ENCODE data around the gene AKR1C8. TPM values are rescaled to one million over a fixed set of nuclear protein-coding genes. Genes with fewer than 3 reads are reported as not detected.

The AKR1C8 gene
- polyA plus RNA-seq, 1 donor from 2014 or later = 0.54 TPM

- H3K27ac ChIP-seq (ENCODE audit: low read length) = no peak overlapping the region
- no peaks in the 10 kb centered on the region for H3K36me3 ChIP-seq (ENCODE audit: insufficient read depth, low read length)
- no peak overlapping the region for H2AFZ ChIP-seq (ENCODE audit: low read depth, low read length)
- no peaks in the 10 kb centered on the region for H3K79me2 ChIP-seq (replicated peaks; ENCODE audit: insufficient read depth, low read length)
- H3K9me2 ChIP-seq (ENCODE audit: insufficient read depth, low read length) = no peaks in the 10 kb centered on the region
- no peak overlapping the region for H3K4me2 ChIP-seq (ENCODE audit: low read length)
- H3F3A ChIP-seq (ENCODE audit: insufficient read depth, low read length, poor library complexity, severe bottlenecking) = no peaks in the 10 kb centered on the region
- TF ChIP-seq, protein P1, sequence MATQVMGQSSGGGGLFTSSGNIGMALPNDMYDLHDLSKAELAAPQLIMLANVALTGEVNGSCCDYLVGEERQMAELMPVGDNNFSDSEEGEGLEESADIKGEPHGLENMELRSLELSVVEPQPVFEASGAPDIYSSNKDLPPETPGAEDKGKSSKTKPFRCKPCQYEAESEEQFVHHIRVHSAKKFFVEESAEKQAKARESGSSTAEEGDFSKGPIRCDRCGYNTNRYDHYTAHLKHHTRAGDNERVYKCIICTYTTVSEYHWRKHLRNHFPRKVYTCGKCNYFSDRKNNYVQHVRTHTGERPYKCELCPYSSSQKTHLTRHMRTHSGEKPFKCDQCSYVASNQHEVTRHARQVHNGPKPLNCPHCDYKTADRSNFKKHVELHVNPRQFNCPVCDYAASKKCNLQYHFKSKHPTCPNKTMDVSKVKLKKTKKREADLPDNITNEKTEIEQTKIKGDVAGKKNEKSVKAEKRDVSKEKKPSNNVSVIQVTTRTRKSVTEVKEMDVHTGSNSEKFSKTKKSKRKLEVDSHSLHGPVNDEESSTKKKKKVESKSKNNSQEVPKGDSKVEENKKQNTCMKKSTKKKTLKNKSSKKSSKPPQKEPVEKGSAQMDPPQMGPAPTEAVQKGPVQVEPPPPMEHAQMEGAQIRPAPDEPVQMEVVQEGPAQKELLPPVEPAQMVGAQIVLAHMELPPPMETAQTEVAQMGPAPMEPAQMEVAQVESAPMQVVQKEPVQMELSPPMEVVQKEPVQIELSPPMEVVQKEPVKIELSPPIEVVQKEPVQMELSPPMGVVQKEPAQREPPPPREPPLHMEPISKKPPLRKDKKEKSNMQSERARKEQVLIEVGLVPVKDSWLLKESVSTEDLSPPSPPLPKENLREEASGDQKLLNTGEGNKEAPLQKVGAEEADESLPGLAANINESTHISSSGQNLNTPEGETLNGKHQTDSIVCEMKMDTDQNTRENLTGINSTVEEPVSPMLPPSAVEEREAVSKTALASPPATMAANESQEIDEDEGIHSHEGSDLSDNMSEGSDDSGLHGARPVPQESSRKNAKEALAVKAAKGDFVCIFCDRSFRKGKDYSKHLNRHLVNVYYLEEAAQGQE (IDR thresholded peaks at IDR 0.05; ENCODE audit: borderline replicate concordance) = no peak
- TF ChIP-seq SMC3 (conservative IDR thresholded peaks at IDR 0.05; ENCODE audit: poor library complexity) (no peak), RAD21 (conservative IDR thresholded peaks at IDR 0.05) (no peak), EZH2 (IDR thresholded peaks at IDR 0.05; ENCODE audit: borderline replicate concordance, insufficient read depth, low read length, poor library complexity, severe bottlenecking) (no peak), EP300 (conservative IDR thresholded peaks at IDR 0.05; ENCODE audit: poor library complexity, severe bottlenecking) (no peak), POLR2AphosphoS5 (IDR thresholded peaks at IDR 0.05) (no peak), TAF1 (IDR thresholded peaks at IDR 0.05; ENCODE audit: low read depth) (no peak), MXI1 (conservative IDR thresholded peaks at IDR 0.05; ENCODE audit: poor library complexity, severe bottlenecking) (no peak)
- TF ChIP-seq, protein P2, sequence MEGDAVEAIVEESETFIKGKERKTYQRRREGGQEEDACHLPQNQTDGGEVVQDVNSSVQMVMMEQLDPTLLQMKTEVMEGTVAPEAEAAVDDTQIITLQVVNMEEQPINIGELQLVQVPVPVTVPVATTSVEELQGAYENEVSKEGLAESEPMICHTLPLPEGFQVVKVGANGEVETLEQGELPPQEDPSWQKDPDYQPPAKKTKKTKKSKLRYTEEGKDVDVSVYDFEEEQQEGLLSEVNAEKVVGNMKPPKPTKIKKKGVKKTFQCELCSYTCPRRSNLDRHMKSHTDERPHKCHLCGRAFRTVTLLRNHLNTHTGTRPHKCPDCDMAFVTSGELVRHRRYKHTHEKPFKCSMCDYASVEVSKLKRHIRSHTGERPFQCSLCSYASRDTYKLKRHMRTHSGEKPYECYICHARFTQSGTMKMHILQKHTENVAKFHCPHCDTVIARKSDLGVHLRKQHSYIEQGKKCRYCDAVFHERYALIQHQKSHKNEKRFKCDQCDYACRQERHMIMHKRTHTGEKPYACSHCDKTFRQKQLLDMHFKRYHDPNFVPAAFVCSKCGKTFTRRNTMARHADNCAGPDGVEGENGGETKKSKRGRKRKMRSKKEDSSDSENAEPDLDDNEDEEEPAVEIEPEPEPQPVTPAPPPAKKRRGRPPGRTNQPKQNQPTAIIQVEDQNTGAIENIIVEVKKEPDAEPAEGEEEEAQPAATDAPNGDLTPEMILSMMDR (IDR thresholded peaks at IDR 0.05; ENCODE audit: poor library complexity, severe bottlenecking) = no peak
- H3K27me3 ChIP-seq (ENCODE audit: insufficient read depth, low read depth, low read length) = no peaks in the 10 kb centered on the region
- H3K4me3 ChIP-seq (ENCODE audit: low read length) = no peak overlapping the region
- peaks cover 8% of the 10 kb centered on the region for H3K9me3 ChIP-seq (ENCODE audit: low read length)
- no peaks in the 10 kb centered on the region for H4K20me1 ChIP-seq (ENCODE audit: insufficient read depth)
- H3K9ac ChIP-seq (ENCODE audit: low read length) = no peak overlapping the region
These were observed 13.4 kb upstream of the AKR1C8 start for GRCh38 chr10:5198386-5198785.

- Histone ChIP-seq H3K9ac (ENCODE audit: low read length) (no peak within 1 kb of the TSS), H3K9me3 (ENCODE audit: low read length) (peaks cover 5% of the 10 kb centered on the region), H3K27ac (ENCODE audit: low read length) (no peak within 1 kb of the TSS), H3K79me2 (replicated peaks; ENCODE audit: insufficient read depth, low read length) (no peaks in the 10 kb centered on the region), H3K4me3 (ENCODE audit: low read length) (no peak within 1 kb of the TSS), H4K20me1 (ENCODE audit: insufficient read depth) (no peaks in the 10 kb centered on the region), H3F3A (ENCODE audit: insufficient read depth, low read length, poor library complexity, severe bottlenecking) (no peaks in the 10 kb centered on the region), H3K27me3 (ENCODE audit: insufficient read depth, low read depth, low read length) (no peaks in the 10 kb centered on the region), H2AFZ (ENCODE audit: low read depth, low read length) (no peak within 1 kb of the TSS), H3K36me3 (ENCODE audit: insufficient read depth, low read length) (no peaks in the 10 kb centered on the region), H3K4me2 (ENCODE audit: low read length) (no peak within 1 kb of the TSS), H3K9me2 (ENCODE audit: insufficient read depth, low read length) (no peaks in the 10 kb centered on the region)
- TF ChIP-seq POLR2AphosphoS5 (IDR thresholded peaks at IDR 0.05) (no peak), SMC3 (conservative IDR thresholded peaks at IDR 0.05; ENCODE audit: poor library complexity) (no peak), TAF1 (IDR thresholded peaks at IDR 0.05; ENCODE audit: low read depth) (no peak), EZH2 (IDR thresholded peaks at IDR 0.05; ENCODE audit: borderline replicate concordance, insufficient read depth, low read length, poor library complexity, severe bottlenecking) (no peak), RAD21 (conservative IDR thresholded peaks at IDR 0.05) (no peak), MXI1 (conservative IDR thresholded peaks at IDR 0.05; ENCODE audit: poor library complexity, severe bottlenecking) (no peak)
- TF ChIP-seq, protein P1 (IDR thresholded peaks at IDR 0.05; ENCODE audit: borderline replicate concordance) = no peak
- TF ChIP-seq, protein P2 (IDR thresholded peaks at IDR 0.05; ENCODE audit: poor library complexity, severe bottlenecking) = no peak
These were observed 11.8 kb upstream of the AKR1C8 start, which contains the start of gene AKR1C4 for GRCh38 chr10:5196702-5197113. TSS of gene AKR1C4 (plus strand) at chr10:5196837. CDS start at chr10:5196868, 31 bp downstream.
